Spleen (tissue), 11 donors: Measurements from ENCODE around the gene SPATA7. TPM values are rescaled to one million over a fixed set of nuclear protein-coding genes. Genes with fewer than 3 reads are reported as not detected.

Experiments used
- DNase-seq: peaks from one replicate; pipeline ENCODE4 v3.0.0-alpha.2; 2020
- H3K27ac ChIP-seq, 8 donors: fragments of 200-600 bp; sonication (generic) in 7 of 8; 1 replicate in 4 of 8; 2 replicates in 4 of 8; pipeline versions ENCODE4 v1.5.0 to v1.8.0; 2016 to 2021; ENCODE audit warnings: inconsistent platforms in 4 of 8, mild to moderate bottlenecking in 4 of 8, moderate library complexity in 1 of 8
- H3K27me3 ChIP-seq, 7 donors: fragments of 200-600 bp; sonication (generic) in 6 of 7; replicated peaks in 1 of 7; 1 replicate in 4 of 7; 2 replicates in 3 of 7; pipeline versions ENCODE4 v1.5.0 to v1.8.0; 2016 to 2021; ENCODE audit warnings: inconsistent platforms in 3 of 7, mild to moderate bottlenecking in 1 of 7
- H3K36me3 ChIP-seq, 6 donors: fragments of 200-600 bp; sonication (generic) in 5 of 6; 1 replicate in 4 of 6; 2 replicates in 2 of 6; pipeline versions ENCODE4 v1.5.0 to v1.8.0; 2016 to 2021; ENCODE audit warnings: inconsistent platforms in 2 of 6
- H3K4me1 ChIP-seq, 6 donors: fragments of 200-600 bp; sonication (generic) in 5 of 6; 1 replicate in 3 of 6; 2 replicates in 3 of 6; pipeline versions ENCODE4 v1.5.0 to v1.8.0; 2016 to 2021; ENCODE audit warnings: inconsistent platforms in 3 of 6
- H3K4me3 ChIP-seq, 8 donors: fragments of 200-600 bp; sonication (generic) in 7 of 8; 1 replicate in 4 of 8; 2 replicates in 4 of 8; pipeline versions ENCODE4 v1.5.0 to v1.8.0; 2016 to 2021; ENCODE audit warnings: inconsistent platforms in 4 of 8, mild to moderate bottlenecking in 4 of 8, moderate library complexity in 2 of 8
- H3K9me3 ChIP-seq, 8 donors: fragments of 200-600 bp; sonication (generic) in 7 of 8; 1 replicate in 4 of 8; 2 replicates in 4 of 8; pipeline versions ENCODE4 v1.5.0 to v1.8.0; 2016 to 2021; ENCODE audit warnings: inconsistent platforms in 4 of 8
- POLR2A ChIP-seq, 3 donors: fragments of 450-650 bp; IDR thresholded peaks; one replicate each; pipeline ENCODE4 v1.5.1; 2017; ENCODE audit warnings: antibody characterized with exemption in 3 of 3, mild to moderate bottlenecking in 1 of 3
- POLR2AphosphoS5 ChIP-seq, 3 donors: sonication (generic); formaldehyde crosslinking; IDR thresholded peaks; one replicate each; pipeline ENCODE4 v1.5.1; 2017; ENCODE audit warnings: antibody characterized with exemption in 3 of 3
- WGBS, 5 donors: extraction: QIAGEN DNeasy Blood & Tissue Kit in 3 of 5; methylation state at CpG; one replicate each; pipeline versions ENCODE4 v1.1.5 to v1.1.7; 2013 to 2018; 5-methylcytosine and 5-hydroxymethylcytosine counted together
- intact Hi-C: fragments of 100-400 bp; cut with DNase I; formaldehyde crosslinking; loops from one replicate; pipeline ENCODE4 v1.15.0; 2023; ENCODE audit warnings: low total_unique reads
- polyA plus RNA-seq, 3 donors: library from polyadenylated mRNA; stranded (reverse); fragments of 200-250 nt; gene quantifications; one replicate each; pipeline ENCODE4 v1.2.1, GENCODE V29; 2013
- total RNA-seq, 7 donors: library from RNA; depleted of rRNA in 3 of 7; stranded (reverse); fragments of >200 nt in 3 of 7; fragmentation: NEBNext Ultra II Directional in 4 of 7; extraction: Animal tissue kit (Norgen Biotek cat#: 25700) in 4 of 7; gene quantifications; one replicate each; pipeline versions ENCODE4 v1.1.0 to v1.2.1, GENCODE V29; 2016 to 2021
- TF ChIP-seq, protein P1 (sequence below), 11 experiments: fragments of 200-600 bp in 7 of 11; fragments of 450-650 bp in 4 of 11; sonication (generic) in 4 of 11; IDR thresholded peaks in 8 of 11; conservative IDR thresholded peaks in 3 of 11; 1 replicate in 7 of 11; 2 replicates in 4 of 11; pipeline versions ENCODE4 v1.4.0 to v1.8.0; 2016 to 2021; ENCODE audit warnings: antibody characterized with exemption in 11 of 11, inconsistent platforms in 4 of 11, mild to moderate bottlenecking in 1 of 11
- donor health status: healthy with polysubstance abuse.
- donor health status: DM: no; HTN: no; CAD: no; lungs with moderate emphysema.
- donor health status: DM: no; HTN: no; CAD: no.
- donor health status: Bipolar disorder and iron deficiency.
- donor health status: healthy.
- donor health status: DM: no; HTN: no; CAD: no.
- donor health status: DM: yes; HTN: yes; CAD: no.

SPATA7 gene
- total and polyA plus RNA-seq, 10 donors = 2.8 to 18.7 (median 6.3) TPM

DNA sequence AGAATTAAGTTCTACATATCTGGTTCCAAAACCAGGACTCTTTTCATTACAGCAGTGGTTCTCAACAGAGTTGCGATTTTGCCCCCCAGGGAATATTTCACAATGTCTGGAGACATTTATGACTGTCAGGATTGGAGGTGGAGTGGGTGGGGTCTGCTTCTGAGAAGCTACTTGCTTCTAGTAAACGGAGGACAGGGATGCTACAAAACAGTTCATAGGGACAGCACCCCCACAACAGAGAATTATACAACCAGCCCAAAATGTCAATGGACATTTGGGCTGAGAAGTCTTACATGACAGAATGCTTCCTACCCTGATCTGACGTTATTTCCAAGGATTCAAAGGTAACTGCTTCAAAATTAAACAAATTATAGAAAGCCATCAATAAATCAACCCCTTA, 739 bp upstream of the SPATA7 start:
- peaks cover 0 to 5% (median 0%) of the 10 kb centered on the region in 7 donors for H3K27me3 ChIP-seq
- H3K27ac ChIP-seq = peak overlapping the region; percentile 11 to 85 (median 81)
- DNase-seq = no peak
- peaks cover 0 to 26% (median 15%) of the 10 kb centered on the region in 6 donors for H3K4me1 ChIP-seq
- TF ChIP-seq, protein P1, sequence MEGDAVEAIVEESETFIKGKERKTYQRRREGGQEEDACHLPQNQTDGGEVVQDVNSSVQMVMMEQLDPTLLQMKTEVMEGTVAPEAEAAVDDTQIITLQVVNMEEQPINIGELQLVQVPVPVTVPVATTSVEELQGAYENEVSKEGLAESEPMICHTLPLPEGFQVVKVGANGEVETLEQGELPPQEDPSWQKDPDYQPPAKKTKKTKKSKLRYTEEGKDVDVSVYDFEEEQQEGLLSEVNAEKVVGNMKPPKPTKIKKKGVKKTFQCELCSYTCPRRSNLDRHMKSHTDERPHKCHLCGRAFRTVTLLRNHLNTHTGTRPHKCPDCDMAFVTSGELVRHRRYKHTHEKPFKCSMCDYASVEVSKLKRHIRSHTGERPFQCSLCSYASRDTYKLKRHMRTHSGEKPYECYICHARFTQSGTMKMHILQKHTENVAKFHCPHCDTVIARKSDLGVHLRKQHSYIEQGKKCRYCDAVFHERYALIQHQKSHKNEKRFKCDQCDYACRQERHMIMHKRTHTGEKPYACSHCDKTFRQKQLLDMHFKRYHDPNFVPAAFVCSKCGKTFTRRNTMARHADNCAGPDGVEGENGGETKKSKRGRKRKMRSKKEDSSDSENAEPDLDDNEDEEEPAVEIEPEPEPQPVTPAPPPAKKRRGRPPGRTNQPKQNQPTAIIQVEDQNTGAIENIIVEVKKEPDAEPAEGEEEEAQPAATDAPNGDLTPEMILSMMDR (IDR thresholded peaks at IDR 0.05 in 8 of 11, conservative IDR thresholded peaks at IDR 0.05 in 3 of 11) = no peak
- TF ChIP-seq POLR2AphosphoS5 (IDR thresholded peaks at IDR 0.05) (no peak), POLR2A (IDR thresholded peaks at IDR 0.05) (no peak)
- H3K9me3 ChIP-seq = no peaks in the 10 kb centered on the region
- intact Hi-C loops = no loop called here
- peak overlapping the region; percentile 65 to 94 (median 83) for H3K4me3 ChIP-seq
- H3K36me3 ChIP-seq = no peaks in the 10 kb centered on the region
- WGBS, 5 donors = 14 to 20% (median 16%) methylated on average over 3 of the region's 3 CpGs

DNA sequence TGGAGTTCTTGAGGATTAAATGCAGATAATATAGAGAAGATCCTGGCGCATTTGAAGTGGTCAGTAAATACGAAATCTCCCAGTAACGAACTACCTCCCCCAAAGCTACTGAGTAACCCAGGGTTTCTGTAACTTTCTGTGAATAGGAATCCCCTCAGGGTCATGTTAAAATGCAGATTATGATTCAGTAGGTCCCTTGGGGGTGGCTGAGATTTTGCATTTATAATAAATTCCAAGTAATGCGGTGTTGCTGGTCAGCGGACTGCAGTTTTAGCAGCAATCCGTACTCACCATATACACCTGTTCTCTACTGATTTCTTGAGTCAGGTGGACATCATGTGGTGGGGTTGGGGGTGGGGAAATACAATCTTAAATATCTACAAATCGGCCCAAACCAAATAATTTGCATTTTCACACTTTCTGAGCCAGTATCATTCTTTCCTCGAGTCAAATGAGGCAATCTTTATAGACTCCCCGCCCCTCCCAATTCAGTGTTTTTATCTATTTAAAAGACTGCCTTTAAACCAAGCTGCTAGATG, 868 bp downstream of the SPATA7 start:
- H3K27me3 ChIP-seq = no peaks in the 10 kb centered on the region
- DNase-seq = no peak
- H3K27ac ChIP-seq = peak overlapping the region in 4 of 8 donors; percentile 79 to 85 (median 84)
- H3K4me3 ChIP-seq = peak overlapping the region; percentile 65 to 94 (median 83)
- no peaks in the 10 kb centered on the region for H3K36me3 ChIP-seq
- H3K4me1 ChIP-seq = peaks cover 0 to 26% (median 15%) of the 10 kb centered on the region in 6 donors
- H3K9me3 ChIP-seq = no peaks in the 10 kb centered on the region
- TF ChIP-seq POLR2AphosphoS5 (IDR thresholded peaks at IDR 0.05) (no peak), POLR2A (IDR thresholded peaks at IDR 0.05) (no peak)
- TF ChIP-seq, protein P1 (IDR thresholded peaks at IDR 0.05 in 8 of 11, conservative IDR thresholded peaks at IDR 0.05 in 3 of 11) = no peak
- intact Hi-C loops = no loop called here
- WGBS, 5 donors = 54 to 69% (median 58%) methylated on average over 9 of the region's 9 CpGs

DNA sequence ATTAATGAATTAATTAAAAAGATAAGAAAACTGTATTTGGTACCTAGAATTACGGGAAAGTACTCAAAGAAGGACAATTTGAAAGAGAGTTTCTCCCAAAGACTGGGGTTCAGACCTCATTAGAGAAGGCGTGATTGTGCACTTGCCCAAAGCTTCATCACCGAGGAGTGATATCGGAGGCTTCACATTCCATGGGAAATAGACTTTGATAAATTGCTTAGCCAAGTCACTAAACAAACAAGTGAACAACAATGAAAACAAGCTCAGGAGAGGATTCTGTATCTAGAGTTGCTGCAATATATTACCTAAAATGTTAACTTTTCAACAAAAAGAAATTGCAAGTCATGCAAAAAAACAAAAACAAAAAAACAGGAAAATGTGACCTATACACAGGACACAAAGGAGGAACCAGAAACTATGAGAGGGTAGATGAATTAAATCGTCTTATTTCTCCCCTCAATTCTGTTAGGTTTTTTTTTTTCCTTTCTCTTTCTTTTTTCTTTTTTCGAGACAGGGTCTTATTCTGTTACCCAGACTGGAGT, 3.4 kb downstream of the SPATA7 start:
- DNase-seq = no peak
- Histone ChIP-seq H3K4me1 (peaks cover 0 to 26% (median 15%) of the 10 kb centered on the region in 6 donors), H3K36me3 (peaks cover 0 to 10% (median 0%) of the 10 kb centered on the region in 6 donors), H3K27me3 (no peaks in the 10 kb centered on the region), H3K9me3 (no peaks in the 10 kb centered on the region), H3K27ac (no peak overlapping the region), H3K4me3 (no peak overlapping the region)
- 85 to 90% (median 87%) methylated on average over 6 of the region's 6 CpGs for WGBS, 5 donors
- intact Hi-C loops = no loop called here
- no peak for TF ChIP-seq POLR2A (IDR thresholded peaks at IDR 0.05)
- TF ChIP-seq POLR2AphosphoS5 (IDR thresholded peaks at IDR 0.05) = no peak
- TF ChIP-seq, protein P1 (IDR thresholded peaks at IDR 0.05 in 8 of 11, conservative IDR thresholded peaks at IDR 0.05 in 3 of 11) = no peak

DNA sequence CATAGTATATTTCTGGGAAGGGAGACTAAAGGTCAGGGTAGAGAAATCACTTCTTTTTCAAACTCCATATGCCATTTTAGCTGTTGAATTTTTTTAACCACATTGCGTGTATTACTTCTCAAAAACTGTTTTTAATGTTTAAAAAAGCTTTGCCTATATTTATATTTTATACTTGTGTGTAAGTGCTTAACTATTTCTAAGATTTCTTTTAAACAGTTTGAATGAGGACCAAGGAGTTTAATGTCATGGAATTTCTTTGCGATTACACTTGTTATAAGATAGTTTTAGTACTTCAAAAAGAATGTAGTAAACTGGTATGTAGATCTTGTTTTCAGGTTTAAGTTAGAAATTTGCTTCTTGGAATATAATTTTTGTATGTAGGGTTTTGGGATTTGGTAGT, 7.2 kb downstream of the SPATA7 start:
- Histone ChIP-seq H3K4me3 (no peak overlapping the region), H3K36me3 (peaks cover 0 to 32% (median 2%) of the 10 kb centered on the region in 6 donors), H3K27me3 (no peaks in the 10 kb centered on the region), H3K27ac (no peak overlapping the region), H3K4me1 (no peaks in the 10 kb centered on the region), H3K9me3 (no peaks in the 10 kb centered on the region)
- DNase-seq = no peak
- TF ChIP-seq POLR2A (IDR thresholded peaks at IDR 0.05) (no peak), POLR2AphosphoS5 (IDR thresholded peaks at IDR 0.05) (no peak)
- TF ChIP-seq, protein P1 (IDR thresholded peaks at IDR 0.05 in 8 of 11, conservative IDR thresholded peaks at IDR 0.05 in 3 of 11) = no peak
- WGBS, 5 donors = 94 to 100% (median 96%) methylated on average over 2 of the region's 2 CpGs
- intact Hi-C loops = no loop called here
